Stimulated activated CD8-positive, alpha-beta memory T cell treated with anti-CD3 and anti-CD28 coated beads, Interleukin-7, amount 100 ng/mL, for 1 hour (primary cell): ENCODE measurements around the gene KMT2C.
"Not testable (repeated sequence)": the region's sequence is repeated elsewhere in the genome, so short reads cannot be mapped to it uniquely, and the experiment has no call there.

Experiments used
- DNase-seq, 2 donors: peaks; one replicate each; pipeline ENCODE4 v3.0.0-alpha.2; 2020; ENCODE audit warnings: low read depth in 2 of 2

KMT2C gene

GRCh38 chr7:152355474-152356057, 80.2 kb downstream of the KMT2C start:
- no peak for DNase-seq

DNA sequence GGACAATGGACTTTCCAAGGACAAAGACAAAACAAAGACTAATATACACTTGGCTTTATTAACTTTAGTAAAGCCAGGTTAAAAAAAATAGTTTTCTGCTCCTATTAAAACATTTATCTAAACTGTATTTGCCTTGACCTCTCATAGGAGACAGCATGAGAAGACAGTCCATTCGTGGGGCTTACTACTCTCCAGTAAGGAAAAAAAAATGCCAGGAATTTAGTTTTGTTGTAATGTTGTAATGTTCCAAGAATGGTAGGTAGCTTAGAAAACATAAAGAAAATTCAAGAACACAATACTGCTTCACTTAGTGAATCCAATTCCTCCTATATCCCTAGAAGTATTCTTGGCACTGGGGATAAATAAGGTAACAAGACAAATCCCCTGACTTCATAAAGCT, 81.7 kb downstream of the KMT2C start:
- no peak for DNase-seq

GRCh38 chr7:152353281-152353680, 82.5 kb downstream of the KMT2C start:
- DNase-seq, result not testable (repeated sequence)

DNA sequence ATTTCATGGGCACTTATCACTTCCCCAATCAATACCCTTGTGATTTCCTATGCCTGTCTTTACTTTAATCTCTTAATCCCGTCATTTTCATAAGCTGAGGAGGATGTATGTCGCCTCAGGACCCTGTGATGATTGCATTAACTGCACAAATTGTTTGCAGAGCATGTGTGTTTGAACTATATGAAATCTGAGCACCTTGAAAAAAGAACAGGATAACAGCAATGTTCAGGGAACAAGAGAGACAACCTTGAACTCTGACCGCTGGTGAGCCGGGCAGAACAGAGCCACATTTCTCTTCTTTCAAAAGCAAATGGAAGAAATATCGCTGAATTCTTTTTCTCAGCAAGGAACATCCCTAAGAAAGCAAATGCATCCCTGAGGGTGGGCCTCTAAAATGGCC, 84.1 kb downstream of the KMT2C start:
- not testable (repeated sequence) for DNase-seq

DNA sequence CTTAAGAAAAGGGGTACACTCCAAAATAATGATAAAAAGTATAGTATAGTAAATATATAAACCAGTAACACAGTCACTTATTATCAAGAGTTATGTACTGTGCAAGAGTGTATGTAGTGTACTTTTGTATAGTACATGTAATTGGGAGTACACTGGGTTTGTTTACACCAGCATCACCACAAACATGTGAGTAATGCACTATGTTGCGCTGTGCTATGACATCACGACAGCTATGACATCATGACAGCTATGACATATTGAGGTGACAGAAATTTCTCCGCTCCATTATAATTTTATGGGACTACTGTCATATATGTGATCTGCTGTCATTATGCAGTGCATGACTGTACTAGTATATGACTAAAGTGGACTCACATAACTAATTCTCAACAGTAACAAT, 84.6 kb downstream of the KMT2C start:
- no peak for DNase-seq

DNA sequence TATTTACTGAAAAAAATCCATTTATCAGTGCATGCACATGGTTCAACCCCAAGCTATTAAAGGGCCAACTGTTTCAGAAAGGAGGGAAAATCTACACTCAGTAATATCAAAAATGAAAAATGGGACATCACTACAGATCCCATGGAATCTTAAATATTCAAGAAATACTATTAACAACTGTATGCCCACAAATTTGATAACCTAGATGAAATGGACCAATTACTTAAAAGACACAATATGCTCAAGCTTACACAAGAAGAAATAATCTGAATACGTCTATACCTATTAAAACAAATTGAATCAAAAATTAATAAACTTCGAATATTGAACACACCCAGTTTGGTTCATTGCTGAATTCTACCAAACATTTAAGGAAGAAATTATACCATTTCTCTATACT, 87.9 kb downstream of the KMT2C start:
- DNase-seq, result no peak

DNA sequence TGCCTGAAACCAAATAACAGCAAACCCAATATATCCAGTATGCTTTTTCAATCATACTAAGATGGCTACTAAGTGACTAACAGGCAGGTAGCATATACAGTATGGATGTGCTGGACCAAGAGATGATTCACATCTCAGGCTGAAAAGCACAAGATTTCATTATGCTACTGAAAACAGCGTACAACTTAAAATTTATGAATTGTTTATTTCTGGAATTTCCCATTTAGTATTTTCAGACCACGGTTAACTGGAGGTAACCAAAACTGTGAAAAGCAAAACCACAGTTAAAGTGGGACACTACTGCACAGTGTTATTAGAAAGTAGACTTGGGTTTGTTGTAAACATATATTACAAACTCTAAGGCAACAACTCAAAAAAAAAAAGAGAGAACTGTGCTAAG, 91.5 kb downstream of the KMT2C start:
- no peak for DNase-seq

DNA sequence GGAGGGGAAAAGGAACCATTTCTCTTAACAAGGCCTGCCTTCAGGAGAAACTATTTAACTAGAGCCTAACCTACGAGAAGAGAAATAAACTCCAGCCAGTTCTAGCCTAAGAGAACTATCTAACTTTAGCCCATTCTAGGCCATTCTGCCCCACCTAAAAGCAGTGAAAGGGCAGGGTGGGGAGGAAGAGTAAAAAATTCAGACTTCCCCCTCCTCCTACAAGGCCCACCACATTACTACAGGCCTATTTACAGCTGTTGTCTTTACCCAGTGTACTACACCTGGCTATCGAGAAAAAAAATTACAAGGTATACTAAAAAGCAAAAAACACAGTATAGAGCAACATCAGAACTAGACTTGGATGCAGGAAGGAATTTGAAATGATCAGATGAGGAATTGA, 93.0 kb downstream of the KMT2C start:
- DNase-seq, result no peak

DNA sequence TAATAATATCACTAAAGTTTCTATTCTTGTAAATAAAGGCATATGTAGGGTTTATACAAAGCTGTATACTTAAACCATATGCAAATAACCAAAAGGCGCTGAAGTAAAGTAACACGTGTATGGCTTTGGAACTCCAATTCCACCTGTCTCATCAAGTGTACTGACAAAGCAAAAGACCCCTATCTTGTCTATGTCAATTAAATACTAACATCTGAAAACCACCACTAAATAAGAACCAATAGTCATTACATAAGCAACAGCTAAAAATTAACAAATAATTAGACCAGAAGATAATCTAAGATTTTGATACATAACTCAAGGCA, 93.9 kb downstream of the KMT2C start:
- DNase-seq, result no peak

GRCh38 chr7:152341039-152341913, 94.5 kb downstream of the KMT2C start:
- DNase-seq, result no peak

GRCh38 chr7:152340161-152340560, 95.6 kb downstream of the KMT2C start:
- DNase-seq, result no peak

DNA sequence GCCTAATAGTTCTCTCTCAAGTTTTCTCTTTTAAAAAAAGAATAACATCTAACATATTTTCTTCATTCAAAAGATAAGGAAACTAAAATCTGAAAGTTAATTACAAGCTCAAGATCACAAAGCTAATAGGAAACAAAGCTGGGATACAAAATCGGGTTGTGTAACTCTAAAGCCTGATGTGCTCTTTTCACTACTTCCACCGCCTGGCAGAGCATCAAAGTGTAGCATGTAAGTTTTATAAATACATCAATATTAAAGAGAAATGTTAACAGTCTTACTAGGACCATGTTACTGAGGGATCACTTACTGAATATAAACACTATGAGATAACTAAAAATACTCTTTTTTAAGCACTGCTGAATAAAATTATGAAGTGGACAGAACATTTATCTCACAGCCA, 97.2 kb downstream of the KMT2C start:
- DNase-seq, result no peak

DNA sequence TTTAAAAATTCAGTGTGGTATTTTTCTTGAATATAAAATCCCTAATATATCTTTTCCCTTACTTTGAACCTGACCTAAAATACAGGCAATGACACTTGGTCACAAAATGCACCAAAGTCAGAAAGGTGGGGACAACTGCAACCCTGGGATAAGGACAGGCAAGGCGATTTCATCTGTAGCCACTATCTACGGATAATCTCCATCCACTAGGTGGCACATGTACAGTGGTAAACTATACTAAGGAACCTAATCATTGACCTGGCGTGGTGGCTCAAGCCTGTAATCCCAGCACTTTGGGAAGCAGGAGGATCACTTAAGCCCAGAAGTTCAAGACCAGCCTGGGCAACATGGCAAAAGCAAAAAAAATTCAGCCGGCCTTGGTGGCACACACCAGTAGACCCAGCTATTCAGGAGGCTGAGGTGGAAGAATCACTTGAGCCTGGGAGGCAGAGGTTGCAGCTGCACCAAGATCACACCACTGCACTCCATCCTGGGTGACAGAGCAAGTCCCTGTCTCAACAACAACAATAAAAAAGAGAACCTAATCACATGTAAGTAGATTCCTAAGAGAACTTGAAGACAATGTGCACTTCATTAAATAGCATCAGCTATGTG, 98.9 kb downstream of the KMT2C start:
- no peak for DNase-seq

- DNase-seq, result no peak
These were observed 99.8 kb downstream of the KMT2C start for GRCh38 chr7:152335900-152336571.

DNA sequence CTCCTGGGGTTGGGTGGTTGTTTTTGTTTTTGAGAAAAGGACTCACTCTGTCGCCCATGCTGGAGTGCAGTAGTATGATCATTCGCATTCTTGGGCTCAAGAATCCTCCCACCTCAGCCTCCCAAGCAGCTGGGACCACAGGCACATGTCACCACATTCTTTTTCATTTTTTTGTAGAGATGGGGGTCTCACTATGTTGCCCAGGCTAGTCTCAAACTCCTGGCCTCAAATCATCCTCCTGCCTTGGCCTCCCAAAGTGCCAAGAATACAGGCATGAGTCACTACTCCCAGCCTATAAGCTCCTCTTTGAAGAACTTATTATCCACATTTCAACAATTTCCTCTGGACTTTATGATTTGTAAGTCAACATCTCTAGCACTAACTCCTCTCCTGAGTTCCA, 102.7 kb downstream of the KMT2C start:
- DNase-seq, result no peak

- DNase-seq, result no peak
These were observed 105.0 kb downstream of the KMT2C start for GRCh38 chr7:152330827-152331226.

- DNase-seq, result no peak
These were observed 106.3 kb downstream of the KMT2C start for GRCh38 chr7:152329469-152329868.

- no peak for DNase-seq
These were observed 107.6 kb downstream of the KMT2C start for GRCh38 chr7:152328234-152328633.

DNA sequence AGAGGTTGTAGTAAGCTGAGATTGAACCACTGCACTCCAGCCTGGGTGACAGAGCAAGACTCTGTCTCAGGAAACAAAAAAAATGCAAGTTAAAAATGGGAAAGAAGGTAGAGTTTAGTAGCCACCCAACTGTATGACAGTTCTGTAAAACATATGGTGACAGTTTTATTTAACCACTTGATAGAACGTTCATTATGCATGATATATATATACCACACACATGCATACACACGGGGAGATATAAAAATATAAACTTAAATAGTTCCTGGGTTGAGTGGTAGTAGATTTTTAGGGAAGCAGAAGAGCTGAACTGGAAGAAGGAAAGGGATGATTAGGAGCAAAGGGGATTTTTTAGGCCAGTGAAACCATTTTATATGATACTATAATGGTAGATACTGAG, 120.0 kb downstream of the KMT2C start:
- DNase-seq, result no peak

DNA sequence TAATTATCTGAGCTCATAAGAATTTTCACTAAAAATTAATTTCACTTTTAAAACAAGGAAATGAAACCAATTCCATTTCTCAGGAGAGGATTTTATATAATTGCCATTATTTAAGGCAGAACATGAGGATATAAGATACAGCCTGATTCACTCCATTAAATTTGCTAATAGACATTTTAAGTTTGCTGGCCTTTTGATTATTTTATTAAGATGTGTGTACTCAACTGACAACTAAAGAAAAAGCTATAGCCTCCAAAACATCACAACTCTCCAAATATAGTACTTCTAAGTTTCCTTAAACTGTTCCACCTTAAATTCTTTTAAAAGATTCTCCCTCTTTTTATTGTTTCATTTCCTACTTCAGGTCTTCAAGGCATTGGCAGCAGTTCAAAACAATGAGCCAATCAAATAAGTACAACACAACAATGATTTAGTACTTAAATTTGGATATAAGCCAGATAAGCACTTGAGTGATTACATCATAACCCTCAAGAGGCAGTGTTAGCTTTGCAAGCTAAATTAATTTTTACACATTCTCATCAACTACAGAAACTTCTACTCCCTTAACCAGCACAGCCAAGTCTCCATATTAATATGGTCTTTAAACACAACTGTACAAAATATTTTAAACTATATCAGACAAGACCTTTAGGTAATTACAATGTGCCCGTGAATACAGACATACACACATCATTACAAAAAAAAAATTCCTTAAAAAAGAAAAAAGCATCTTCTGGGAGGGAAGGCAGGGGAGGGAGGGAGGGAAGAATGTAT, 121.8 kb downstream of the KMT2C start:
- no peak for DNase-seq

GRCh38 chr7:152313217-152313616, 122.6 kb downstream of the KMT2C start:
- no peak for DNase-seq

- no peak for DNase-seq
These were observed 123.5 kb downstream of the KMT2C start for GRCh38 chr7:152312316-152312715.
